D341Med (cell line): ENCODE data around the gene STRADA.

Experiments
- DNase-seq: peaks from one replicate; pipeline ENCODE4 v3.0.0; 2012; ENCODE audit warnings: low spot score

Gene STRADA, protein sequence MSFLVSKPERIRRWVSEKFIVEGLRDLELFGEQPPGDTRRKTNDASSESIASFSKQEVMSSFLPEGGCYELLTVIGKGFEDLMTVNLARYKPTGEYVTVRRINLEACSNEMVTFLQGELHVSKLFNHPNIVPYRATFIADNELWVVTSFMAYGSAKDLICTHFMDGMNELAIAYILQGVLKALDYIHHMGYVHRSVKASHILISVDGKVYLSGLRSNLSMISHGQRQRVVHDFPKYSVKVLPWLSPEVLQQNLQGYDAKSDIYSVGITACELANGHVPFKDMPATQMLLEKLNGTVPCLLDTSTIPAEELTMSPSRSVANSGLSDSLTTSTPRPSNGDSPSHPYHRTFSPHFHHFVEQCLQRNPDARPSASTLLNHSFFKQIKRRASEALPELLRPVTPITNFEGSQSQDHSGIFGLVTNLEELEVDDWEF

DNA sequence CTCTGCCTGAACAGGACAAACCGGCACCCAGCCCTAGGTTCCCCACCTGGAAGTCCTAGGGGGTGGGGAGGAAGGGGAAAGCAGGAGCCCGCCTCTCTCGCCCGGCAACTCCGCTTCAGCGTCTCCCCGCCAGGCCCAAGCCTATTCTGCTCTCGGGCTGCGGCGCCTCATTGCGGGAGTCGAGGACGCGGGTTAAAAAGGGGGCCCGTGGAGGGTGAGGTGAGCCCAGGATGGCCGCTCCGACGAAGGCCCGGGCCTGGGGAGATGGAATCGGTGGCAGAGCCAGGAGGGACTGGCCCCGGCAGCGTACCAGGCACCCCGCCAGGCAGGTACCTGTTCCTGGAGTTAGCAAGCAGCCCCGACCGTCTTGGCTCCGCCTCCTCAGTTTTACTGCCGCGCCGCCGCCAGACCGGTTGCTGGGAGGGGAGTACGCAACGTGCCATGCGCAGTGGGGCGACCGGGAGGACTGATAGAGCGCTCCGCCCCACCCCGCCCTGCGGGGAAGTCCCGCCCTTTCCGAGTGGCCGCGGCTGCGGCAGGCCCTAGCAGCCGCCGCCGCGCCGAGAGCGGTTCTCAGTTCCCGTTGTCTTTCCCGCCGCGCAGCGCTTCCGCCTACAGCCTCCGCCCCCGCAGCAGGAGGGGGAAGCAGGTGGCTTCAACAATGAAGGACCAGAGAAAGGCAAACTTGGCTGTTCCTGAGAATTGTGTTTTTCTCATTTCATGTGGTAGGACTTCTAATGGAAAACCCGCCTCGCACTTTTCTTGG is at the start of gene STRADA:
STRADA (minus strand) TSS at position 392 of the 766 bp plus-strand sequence. CDS start 13,430 bp downstream, outside the sequence.
- DNase-seq: peak; percentile 100

- no peak for DNase-seq
These were observed 48.5 kb upstream of the STRADA start for GRCh38 chr17:63790057-63790456.

GRCh38 chr17:63786971-63787711 is 45.5 kb upstream of the STRADA start:
- DNase-seq: no peak

DNA sequence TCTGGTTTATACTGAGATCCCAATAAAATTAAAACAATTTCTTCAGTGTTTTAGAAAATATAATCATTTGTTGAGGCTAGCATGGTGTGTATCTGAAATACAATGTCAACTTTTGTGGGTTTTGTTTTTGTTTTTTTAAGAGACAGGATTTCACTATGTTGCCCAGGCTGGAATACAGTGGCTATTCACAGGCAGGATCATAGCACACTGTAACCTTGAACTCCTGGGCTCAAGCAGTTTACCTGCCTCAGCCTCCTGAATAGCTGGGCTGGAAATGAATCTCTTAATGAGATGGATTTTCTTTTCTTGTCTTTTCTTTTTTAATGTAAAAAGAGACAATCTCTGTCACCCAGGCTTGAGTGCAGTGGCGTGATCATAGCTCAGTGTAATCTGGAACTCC is 44.5 kb upstream of the STRADA start:
- DNase-seq: no peak

GRCh38 chr17:63785556-63785955 is 44.0 kb upstream of the STRADA start:
- no peak for DNase-seq

- no peak for DNase-seq
These were observed 41.9 kb upstream of the STRADA start for GRCh38 chr17:63783522-63783921.

DNA sequence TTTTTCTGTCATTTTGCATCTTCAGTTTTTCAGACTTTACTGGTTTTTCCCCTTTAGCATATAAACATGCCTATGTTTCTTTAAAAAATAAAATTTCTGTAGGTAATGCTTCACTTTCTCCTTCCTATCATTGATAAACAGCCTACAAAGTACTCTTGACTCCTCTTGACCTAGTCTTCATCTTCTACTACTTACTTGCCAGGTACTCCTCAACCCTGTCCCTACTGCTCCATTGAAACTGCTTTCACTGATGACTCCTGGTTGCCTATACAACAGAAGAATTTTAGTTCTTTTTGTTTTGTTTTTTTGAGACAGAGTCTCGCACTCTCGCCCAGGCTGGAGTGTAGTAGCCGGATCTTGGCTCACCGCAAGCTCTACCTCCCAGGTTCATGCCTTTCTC is 39.3 kb upstream of the STRADA start:
- DNase-seq: no peak

DNA sequence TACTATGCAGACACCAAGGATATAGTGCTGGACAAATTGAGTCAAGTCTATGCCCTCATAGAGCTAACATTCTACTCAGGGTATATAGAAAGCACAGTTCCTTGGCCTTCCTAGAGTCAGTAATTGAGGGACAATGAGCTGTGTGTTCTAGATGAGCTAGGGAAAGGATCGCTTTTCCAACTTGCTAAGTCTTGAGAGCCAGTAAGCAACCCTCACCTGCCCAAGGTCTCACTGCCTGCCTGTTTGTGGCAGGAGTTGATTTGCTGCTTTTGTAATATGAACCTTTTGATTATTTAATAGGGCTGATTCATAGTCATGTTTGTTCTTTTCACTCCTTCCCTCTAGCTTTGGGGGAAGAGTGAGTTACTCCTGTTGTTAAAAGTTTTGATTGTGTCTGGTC is 38.9 kb upstream of the STRADA start:
- no peak for DNase-seq

DNA sequence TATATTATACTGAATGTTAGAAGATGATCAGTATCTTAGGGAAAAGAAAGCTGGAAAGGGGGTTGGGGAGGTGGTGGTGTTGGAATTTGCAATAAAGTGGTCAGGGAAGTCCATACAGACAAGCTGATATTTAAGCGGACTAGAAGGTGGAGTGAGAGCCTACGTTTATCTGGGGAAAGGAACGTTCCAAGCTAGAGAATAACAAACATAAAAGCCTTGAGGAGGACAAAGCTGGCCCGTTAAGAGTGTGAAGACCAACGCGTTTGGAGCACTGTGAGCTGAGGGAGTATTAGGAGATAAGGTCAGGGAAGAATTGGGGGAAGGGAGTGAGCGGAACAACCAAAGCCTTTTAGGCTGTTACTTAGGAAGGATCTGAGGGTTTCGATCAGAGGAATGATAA is 33.8 kb upstream of the STRADA start:
- DNase-seq: no peak

GRCh38 chr17:63774969-63775265 is 33.3 kb upstream of the STRADA start:
- DNase-seq: no peak

DNA sequence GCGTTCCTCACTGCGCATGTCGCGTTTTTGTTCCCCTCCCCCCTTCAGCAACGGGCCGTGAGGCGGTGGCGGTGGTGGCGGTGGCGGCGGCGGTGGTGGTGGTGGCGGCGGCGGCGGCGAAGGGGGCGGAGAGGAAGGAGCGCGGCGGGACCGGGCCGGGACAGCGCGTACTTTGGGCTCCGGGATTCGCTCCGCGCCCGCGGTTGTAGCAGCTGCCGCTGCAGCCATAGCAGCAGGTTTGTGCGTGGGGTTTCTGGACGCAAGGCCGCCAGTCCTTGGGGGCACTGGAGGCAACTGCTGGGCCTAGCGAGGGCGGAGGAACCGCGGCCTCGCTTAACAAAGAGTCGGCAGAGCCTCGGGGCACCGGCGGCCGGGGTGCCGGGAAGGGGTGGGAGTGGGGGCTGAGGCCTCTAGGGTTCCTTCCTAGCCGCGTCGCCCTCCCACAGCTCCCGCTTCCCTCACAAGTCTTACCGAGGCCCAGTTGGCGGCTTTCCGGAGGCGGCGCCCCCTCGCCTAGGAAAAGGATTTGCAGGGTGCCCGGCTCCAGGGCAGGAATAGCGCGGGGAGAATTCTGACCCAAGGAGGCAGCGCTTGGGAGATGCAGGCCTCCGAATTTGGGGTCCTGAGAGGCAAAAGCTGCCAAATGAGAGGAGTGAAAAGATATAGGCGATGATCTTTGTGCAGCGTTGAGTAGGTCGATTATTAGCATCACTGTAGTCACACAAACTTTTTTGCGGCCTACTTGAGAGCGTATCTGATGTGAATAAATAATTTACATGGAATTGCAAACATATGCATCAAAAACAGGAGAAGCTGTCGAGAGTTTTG is 32.8 kb upstream of the STRADA start, which contains the start of gene DDX42:
DDX42 (plus strand) TSS at position 30 of the 828 bp plus-strand sequence. CDS start 12,880 bp downstream, outside the sequence.
- peak; percentile 77 for DNase-seq

DNA sequence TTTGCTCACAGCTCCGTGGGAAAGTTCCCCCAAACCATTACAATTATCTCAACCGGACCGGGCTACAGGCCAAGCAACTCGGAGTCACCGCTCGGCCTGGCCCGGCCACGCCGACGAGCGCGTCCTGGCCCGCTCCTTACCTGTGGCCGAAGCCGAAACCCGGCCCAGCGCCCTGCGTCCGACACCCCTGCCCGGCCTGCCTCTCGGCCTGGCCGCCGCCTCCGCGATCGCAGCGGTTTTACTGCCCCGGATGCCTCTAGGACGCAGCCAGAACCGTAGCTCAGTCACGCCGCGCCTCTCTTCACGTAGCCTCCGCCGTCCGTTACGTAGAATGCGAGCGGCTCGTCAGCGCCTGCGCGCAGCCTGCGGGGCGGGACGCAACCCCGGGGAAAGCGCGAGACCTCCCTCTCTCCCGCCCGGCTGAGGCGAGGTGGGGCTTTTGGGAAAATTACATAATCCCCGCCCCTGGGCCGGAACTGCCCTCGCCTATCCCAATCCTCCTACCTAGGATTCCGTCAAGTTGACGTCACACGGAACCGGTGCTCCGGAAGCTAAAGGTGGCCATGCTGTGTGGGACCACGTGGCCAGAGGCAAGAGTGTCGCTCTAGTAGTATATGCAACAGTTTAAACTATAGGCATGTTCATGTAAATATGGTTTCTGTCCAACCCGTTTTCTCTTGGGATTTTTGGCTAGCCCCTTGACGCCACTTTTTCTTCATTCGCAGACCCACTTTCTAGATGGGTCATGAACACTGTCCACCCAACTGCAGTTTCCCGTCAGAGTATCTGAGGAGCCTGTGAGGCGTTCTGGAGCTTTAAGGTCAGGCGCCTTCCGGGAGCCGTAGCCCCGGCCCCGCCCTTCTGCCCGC is 31.9 kb upstream of the STRADA start, which contains the start of gene CCDC47:
CCDC47 (minus strand) TSS at position 326 of the 869 bp plus-strand sequence. CDS start 7,422 bp downstream, outside the sequence.
- DNase-seq: peak; percentile 100

DNA sequence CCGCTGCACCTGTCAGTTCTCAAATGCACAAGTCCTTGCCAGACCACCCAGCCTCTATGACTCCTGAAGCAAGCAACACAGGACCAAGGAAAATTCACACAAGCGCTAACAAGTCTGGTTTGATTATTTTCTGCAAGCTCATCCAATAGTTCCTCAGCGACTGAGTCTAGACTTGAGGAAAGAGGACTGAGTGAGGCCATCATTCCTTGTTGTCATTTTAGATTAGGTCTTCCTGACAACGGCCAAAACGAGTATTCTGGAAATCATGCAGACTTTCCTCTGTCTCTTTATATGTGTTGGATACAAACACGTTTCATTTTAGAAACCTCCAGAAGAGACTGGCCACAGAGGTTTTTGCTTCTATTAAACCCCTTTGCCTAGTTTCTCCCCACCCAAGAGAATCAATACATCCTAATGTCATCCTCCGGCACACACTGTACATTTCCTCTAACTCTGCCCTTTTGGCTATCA is 31.2 kb upstream of the STRADA start:
- DNase-seq: no peak

GRCh38 chr17:63768433-63768832 is 26.8 kb upstream of the STRADA start:
- DNase-seq: no peak

DNA sequence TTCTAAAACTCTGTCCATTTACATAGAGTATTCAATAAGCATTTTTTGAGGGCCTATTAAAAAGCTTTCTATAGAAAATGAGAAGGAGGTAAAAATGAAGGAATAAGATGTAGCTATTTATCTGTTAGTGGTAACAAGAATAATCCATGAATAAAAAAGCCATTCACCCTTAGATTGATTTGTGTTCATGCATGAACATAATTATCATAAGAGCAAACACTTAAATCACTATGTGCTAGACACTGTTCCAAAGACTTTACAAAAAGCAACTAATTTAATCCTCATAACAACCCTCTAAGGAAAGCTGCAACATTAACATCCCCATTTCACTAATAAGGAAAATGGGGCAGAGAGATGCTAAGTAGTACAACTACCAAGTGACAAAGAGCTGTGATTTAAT is 25.2 kb upstream of the STRADA start:
- peak; percentile 42 for DNase-seq

GRCh38 chr17:63764716-63765115 is 23.1 kb upstream of the STRADA start:
- DNase-seq: no peak

GRCh38 chr17:63762161-63763078 is 20.8 kb upstream of the STRADA start:
- DNase-seq: no peak

GRCh38 chr17:63760771-63761539 is 19.4 kb upstream of the STRADA start:
- no peak for DNase-seq

GRCh38 chr17:63758428-63758827 is 16.8 kb upstream of the STRADA start:
- no peak for DNase-seq
